GM23338 (cell line): ENCODE data around the gene GOLGA6B. TPM values are rescaled to one million over a fixed set of nuclear protein-coding genes. Genes with fewer than 3 reads are reported as not detected.

Experiments
- ATAC-seq: fragments of 200-7000 bp; cut with Tn5 transposase; 3 replicates; pipeline ENCODE4 v1.9.1; 2020
- DNase-seq: peaks from one replicate; pipeline ENCODE4 v3.0.0-alpha.2; 2015; ENCODE audit warnings: low spot score
- H2AFZ ChIP-seq: fragments of 200-600 bp; sonication (generic); 2 replicates; pipeline ENCODE4 v1.8.0; 2016; ENCODE audit warnings: antibody characterized with exemption, mild to moderate bottlenecking, moderate library complexity
- H3F3A ChIP-seq: fragments of 200-600 bp; sonication (generic); replicated peaks from 2 replicates; pipeline ENCODE4 v1.8.0; 2017; ENCODE audit warnings: antibody characterized with exemption, mixed run types, low read depth
- H3K27ac ChIP-seq: fragments of 200-600 bp; sonication (generic); 2 replicates; pipeline ENCODE4 v1.6.1; 2016; ENCODE audit warnings: low read depth
- H3K27me3 ChIP-seq: fragments of 200-600 bp; sonication (generic); 2 replicates; pipeline ENCODE4 v1.8.0; 2016; ENCODE audit warnings: mild to moderate bottlenecking, mixed run types, moderate library complexity; ENCODE audit not compliant: insufficient read depth
- H3K36me3 ChIP-seq: fragments of 200-600 bp; sonication (generic); 2 replicates; pipeline ENCODE4 v1.8.0; 2016; ENCODE audit warnings: mild to moderate bottlenecking; ENCODE audit not compliant: insufficient read depth
- H3K4me1 ChIP-seq: fragments of 200-600 bp; sonication (generic); 2 replicates; pipeline ENCODE4 v1.8.0; 2016; ENCODE audit warnings: mild to moderate bottlenecking, moderate library complexity; ENCODE audit not compliant: insufficient read depth
- H3K4me2 ChIP-seq: fragments of 200-600 bp; sonication (generic); 2 replicates; pipeline ENCODE4 v1.7.1; 2017; ENCODE audit warnings: mixed run types
- H3K4me3 ChIP-seq: fragments of 200-600 bp; sonication (generic); 2 replicates; pipeline ENCODE4 v1.6.1; 2016; ENCODE audit warnings: mixed run types
- H3K79me2 ChIP-seq: fragments of 200-600 bp; sonication (generic); replicated peaks from 2 replicates; pipeline ENCODE4 v1.8.0; 2017; ENCODE audit warnings: mild to moderate bottlenecking; ENCODE audit not compliant: insufficient read depth
- H3K9me2 ChIP-seq: fragments of 200-600 bp; sonication (generic); 2 replicates; pipeline ENCODE4 v1.8.0; 2017; ENCODE audit not compliant: insufficient read depth
- H4K20me1 ChIP-seq: fragments of 200-600 bp; sonication (generic); replicated peaks from 2 replicates; pipeline ENCODE4 v1.8.0; 2017; ENCODE audit warnings: mild to moderate bottlenecking; ENCODE audit not compliant: insufficient read depth
- H3K27ac Mint-ChIP-seq: 2 replicates; pipeline ENCODE4 v1.8.0; 2020; ENCODE audit warnings: inconsistent platforms, mild to moderate bottlenecking, moderate library complexity, mixed read lengths
- H3K27me3 Mint-ChIP-seq: 3 replicates; pipeline ENCODE4 v1.8.0; 2022; ENCODE audit warnings: low read depth, mild to moderate bottlenecking, moderate library complexity, mixed read lengths, inconsistent platforms; ENCODE audit not compliant: insufficient read depth, poor library complexity
- H3K36me3 Mint-ChIP-seq: 3 replicates; pipeline ENCODE4 v1.8.0; 2021; ENCODE audit warnings: low read depth, mild to moderate bottlenecking, inconsistent platforms, moderate library complexity, mixed read lengths
- H3K4me1 Mint-ChIP-seq: 3 replicates; pipeline ENCODE4 v1.8.0; 2020; ENCODE audit warnings: mild to moderate bottlenecking, inconsistent platforms, mixed read lengths
- H3K4me3 Mint-ChIP-seq: 3 replicates; pipeline ENCODE4 v1.8.0; 2021; ENCODE audit warnings: moderate library complexity, mild to moderate bottlenecking, inconsistent platforms, mixed read lengths
- H3K9me3 Mint-ChIP-seq: 3 replicates; pipeline ENCODE4 v1.8.0; 2020; ENCODE audit warnings: moderate library complexity, mild to moderate bottlenecking, inconsistent platforms, mixed read lengths
- CREB1 ChIP-seq: fragments of 250-450 bp; sonication (Bioruptor Pico); IDR thresholded peaks from 2 replicates; pipeline ENCODE4 v1.5.0; 2020; ENCODE audit warnings: low read depth, mild to moderate bottlenecking, moderate library complexity
- ETS1 ChIP-seq: IDR thresholded peaks from 2 replicates; pipeline ENCODE4 v1.6.1; 2016; ENCODE audit warnings: antibody characterized with exemption
- EZH2 ChIP-seq: fragments of 200-600 bp; sonication (generic); IDR thresholded peaks from one replicate; pipeline ENCODE4 v1.8.0; 2017; ENCODE audit warnings: antibody characterized with exemption, mild to moderate bottlenecking, low read depth; ENCODE audit not compliant: unreplicated experiment
- POLR2AphosphoS5 ChIP-seq: IDR thresholded peaks from 2 replicates; pipeline ENCODE4 v1.6.1; 2016; ENCODE audit warnings: antibody characterized with exemption, low read depth
- polyA plus RNA-seq: library from polyadenylated mRNA; unstranded; fragments of >200 nt; fragmentation: Nextera tagmentation; extraction: Ambion mirVana; gene quantifications from 2 replicates; pipeline ENCODE4 v1.2.1, GENCODE V29; 2016
- total RNA-seq: library from RNA; depleted of rRNA; stranded (reverse); fragments of >200 nt; shearing (Covaris generic); gene quantifications from 2 replicates; pipeline ENCODE4 v1.2.3, GENCODE V29; 2014
- TF ChIP-seq, protein P1 (sequence below): fragments of 250-450 bp; sonication (Bioruptor Pico); IDR thresholded peaks from 2 replicates; pipeline ENCODE4 v1.5.0; 2020; ENCODE audit warnings: mild to moderate bottlenecking, moderate library complexity

GOLGA6B gene
- total and polyA plus RNA-seq, 2 experiments from 2014 or later = 0.65 TPM; not detected in 1

GRCh38 chr15:72685301-72685924 is 30.9 kb downstream of the GOLGA6B start (continued):
- TF ChIP-seq, protein P1, sequence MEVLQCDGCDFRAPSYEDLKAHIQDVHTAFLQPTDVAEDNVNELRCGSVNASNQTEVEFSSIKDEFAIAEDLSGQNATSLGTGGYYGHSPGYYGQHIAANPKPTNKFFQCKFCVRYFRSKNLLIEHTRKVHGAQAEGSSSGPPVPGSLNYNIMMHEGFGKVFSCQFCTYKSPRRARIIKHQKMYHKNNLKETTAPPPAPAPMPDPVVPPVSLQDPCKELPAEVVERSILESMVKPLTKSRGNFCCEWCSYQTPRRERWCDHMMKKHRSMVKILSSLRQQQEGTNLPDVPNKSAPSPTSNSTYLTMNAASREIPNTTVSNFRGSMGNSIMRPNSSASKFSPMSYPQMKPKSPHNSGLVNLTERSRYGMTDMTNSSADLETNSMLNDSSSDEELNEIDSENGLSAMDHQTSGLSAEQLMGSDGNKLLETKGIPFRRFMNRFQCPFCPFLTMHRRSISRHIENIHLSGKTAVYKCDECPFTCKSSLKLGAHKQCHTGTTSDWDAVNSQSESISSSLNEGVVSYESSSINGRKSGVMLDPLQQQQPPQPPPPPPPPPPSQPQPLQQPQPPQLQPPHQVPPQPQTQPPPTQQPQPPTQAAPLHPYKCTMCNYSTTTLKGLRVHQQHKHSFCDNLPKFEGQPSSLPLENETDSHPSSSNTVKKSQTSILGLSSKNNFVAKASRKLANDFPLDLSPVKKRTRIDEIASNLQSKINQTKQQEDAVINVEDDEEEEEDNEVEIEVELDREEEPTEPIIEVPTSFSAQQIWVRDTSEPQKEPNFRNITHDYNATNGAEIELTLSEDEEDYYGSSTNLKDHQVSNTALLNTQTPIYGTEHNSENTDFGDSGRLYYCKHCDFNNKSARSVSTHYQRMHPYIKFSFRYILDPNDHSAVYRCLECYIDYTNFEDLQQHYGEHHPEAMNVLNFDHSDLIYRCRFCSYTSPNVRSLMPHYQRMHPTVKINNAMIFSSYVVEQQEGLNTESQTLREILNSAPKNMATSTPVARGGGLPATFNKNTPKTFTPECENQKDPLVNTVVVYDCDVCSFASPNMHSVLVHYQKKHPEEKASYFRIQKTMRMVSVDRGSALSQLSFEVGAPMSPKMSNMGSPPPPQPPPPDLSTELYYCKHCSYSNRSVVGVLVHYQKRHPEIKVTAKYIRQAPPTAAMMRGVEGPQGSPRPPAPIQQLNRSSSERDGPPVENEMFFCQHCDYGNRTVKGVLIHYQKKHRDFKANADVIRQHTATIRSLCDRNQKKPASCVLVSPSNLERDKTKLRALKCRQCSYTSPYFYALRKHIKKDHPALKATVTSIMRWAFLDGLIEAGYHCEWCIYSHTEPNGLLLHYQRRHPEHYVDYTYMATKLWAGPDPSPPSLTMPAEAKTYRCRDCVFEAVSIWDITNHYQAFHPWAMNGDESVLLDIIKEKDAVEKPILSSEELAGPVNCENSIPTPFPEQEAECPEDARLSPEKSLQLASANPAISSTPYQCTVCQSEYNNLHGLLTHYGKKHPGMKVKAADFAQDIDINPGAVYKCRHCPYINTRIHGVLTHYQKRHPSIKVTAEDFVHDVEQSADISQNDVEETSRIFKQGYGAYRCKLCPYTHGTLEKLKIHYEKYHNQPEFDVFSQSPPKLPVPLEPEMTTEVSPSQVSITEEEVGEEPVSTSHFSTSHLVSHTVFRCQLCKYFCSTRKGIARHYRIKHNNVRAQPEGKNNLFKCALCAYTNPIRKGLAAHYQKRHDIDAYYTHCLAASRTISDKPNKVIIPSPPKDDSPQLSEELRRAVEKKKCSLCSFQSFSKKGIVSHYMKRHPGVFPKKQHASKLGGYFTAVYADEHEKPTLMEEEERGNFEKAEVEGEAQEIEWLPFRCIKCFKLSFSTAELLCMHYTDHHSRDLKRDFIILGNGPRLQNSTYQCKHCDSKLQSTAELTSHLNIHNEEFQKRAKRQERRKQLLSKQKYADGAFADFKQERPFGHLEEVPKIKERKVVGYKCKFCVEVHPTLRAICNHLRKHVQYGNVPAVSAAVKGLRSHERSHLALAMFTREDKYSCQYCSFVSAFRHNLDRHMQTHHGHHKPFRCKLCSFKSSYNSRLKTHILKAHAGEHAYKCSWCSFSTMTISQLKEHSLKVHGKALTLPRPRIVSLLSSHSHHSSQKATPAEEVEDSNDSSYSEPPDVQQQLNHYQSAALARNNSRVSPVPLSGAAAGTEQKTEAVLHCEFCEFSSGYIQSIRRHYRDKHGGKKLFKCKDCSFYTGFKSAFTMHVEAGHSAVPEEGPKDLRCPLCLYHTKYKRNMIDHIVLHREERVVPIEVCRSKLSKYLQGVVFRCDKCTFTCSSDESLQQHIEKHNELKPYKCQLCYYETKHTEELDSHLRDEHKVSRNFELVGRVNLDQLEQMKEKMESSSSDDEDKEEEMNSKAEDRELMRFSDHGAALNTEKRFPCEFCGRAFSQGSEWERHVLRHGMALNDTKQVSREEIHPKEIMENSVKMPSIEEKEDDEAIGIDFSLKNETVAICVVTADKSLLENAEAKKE (CRISPR knock-in tag) = no peak
- TF ChIP-seq EZH2 = no peak

DNA sequence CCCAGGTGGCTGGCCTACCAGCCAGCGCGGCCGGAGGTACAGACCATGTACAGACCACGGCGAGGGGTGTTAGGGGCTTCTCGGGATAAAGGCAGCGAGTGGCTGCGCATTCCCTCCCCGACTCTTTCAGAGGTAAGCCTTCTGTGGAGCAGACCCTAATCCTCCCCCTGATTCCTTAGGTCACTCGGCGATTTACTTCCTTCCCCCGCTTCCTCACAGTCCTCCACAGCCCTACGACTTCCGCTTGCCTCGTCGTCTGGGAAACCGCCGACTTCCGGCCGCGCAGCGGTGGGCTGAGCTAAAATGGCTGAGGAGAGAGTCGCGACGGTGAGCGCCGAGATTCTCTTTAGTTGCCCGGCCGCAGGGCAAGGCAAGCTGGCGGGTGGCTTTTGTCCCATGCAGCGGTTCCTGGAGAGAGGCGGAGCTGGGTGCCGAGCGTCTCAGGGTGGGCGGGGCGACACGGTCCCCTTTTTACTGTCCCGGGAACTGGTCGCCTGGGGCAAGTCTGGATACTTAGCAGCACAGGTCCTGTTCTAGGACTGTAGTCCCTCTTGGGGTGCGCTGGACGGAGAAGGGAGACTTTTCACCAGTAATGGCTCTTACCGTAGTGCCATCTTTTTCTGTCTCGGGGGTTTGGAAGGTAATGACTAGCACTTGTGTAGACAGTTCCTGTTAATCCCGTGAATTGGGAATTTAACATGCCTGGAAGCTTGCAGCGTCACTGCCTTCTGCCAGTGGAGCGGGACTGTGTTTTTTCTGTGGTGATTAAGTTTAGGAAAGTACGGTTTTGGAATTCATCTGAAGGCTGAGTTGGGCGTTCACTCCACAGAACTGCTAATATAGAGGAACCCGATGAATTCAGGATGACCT is 31.7 kb downstream of the GOLGA6B start, which contains the start of the genes BBS4 and HIGD2B:
TSS of gene BBS4 (plus strand) at position 283 of the 870 bp plus-strand sequence. CDS start at position 304, 21 bp downstream.
TSS of gene HIGD2B (minus strand) at position 258 of the 870 bp plus-strand sequence. CDS start 9,808 bp downstream, outside the sequence.
- H3K4me3 ChIP-seq = peak within 1 kb of the TSS; percentile 66
- H3K27ac Mint-ChIP-seq = peak within 1 kb of the TSS; percentile 97
- peak; percentile 54; the same call in 1 of the 2 replicates for TF ChIP-seq CREB1 (CRISPR knock-in tag)
- peak; percentile 58 for TF ChIP-seq ETS1
- peak; percentile 88 for TF ChIP-seq POLR2AphosphoS5
- no peak for TF ChIP-seq EZH2
- peak within 1 kb of the TSS; percentile 93 for H2AFZ ChIP-seq
- H3K27me3 ChIP-seq = no peaks in the 10 kb centered on the region
- DNase-seq = peak; percentile 96
- peak within 1 kb of the TSS; percentile 87 for H3K4me3 Mint-ChIP-seq
- no peaks in the 10 kb centered on the region for H3K36me3 Mint-ChIP-seq
- no peaks in the 10 kb centered on the region; the same call in 2 of the 3 replicates for H3K9me3 Mint-ChIP-seq
- H3K4me1 ChIP-seq = peaks cover 5% of the 10 kb centered on the region; the same call in 1 of the 2 replicates
- H3K4me1 Mint-ChIP-seq = peaks cover 14% of the 10 kb centered on the region; the same call in 2 of the 3 replicates
- no peaks in the 10 kb centered on the region for H3K9me2 ChIP-seq
- ATAC-seq = peak; percentile 95
- peak within 1 kb of the TSS; percentile 88 for H3K4me2 ChIP-seq
- H3K36me3 ChIP-seq = no peaks in the 10 kb centered on the region
- no peaks in the 10 kb centered on the region for H4K20me1 ChIP-seq
- H3K79me2 ChIP-seq = peaks cover 33% of the 10 kb centered on the region
- H3K27ac ChIP-seq = peak within 1 kb of the TSS; percentile 97
- peaks cover 10% of the 10 kb centered on the region for H3F3A ChIP-seq
- peaks cover 5% of the 10 kb centered on the region for H3K27me3 Mint-ChIP-seq
